Central memory CD4-positive, alpha-beta T cell (primary cell): Measurements from ENCODE around the gene FKBP9.
"Not testable (repeated sequence)": the region's sequence is repeated elsewhere in the genome, so short reads cannot be mapped to it uniquely, and the experiment has no call there.

ENCODE experiments used
- DNase-seq: peaks from one replicate; pipeline ENCODE4 v3.0.0; 2022
- total RNA-seq, 3 experiments: gene quantifications; one replicate each; lab custom pipeline; 2026; lab: John Stamatoyannopoulos, UW

FKBP9 gene
- total RNA-seq, result 0 to 0.19 (median 0) reads per million in 3 experiments

GRCh38 chr7:32957326-32958045 is at the start of gene FKBP9:
FKBP9 (plus strand) TSS chr7:32957440; CDS start chr7:32957574, 134 bp downstream.
- DNase-seq, result no peak

- DNase-seq, result no peak
These were observed 47.0 kb upstream of the FKBP9 start for GRCh38 chr7:32910195-32910594.

- DNase-seq, result no peak
These were observed 43.1 kb upstream of the FKBP9 start for GRCh38 chr7:32914184-32914583.

GRCh38 chr7:32915041-32915536 is 42.2 kb upstream of the FKBP9 start:
- DNase-seq, result no peak

GRCh38 chr7:32916006-32916405 is 41.2 kb upstream of the FKBP9 start:
- no peak for DNase-seq

- DNase-seq, result not testable (repeated sequence)
These were observed 40.2 kb upstream of the FKBP9 start for GRCh38 chr7:32916994-32917393.

GRCh38 chr7:32921896-32922295 is 35.3 kb upstream of the FKBP9 start:
- no peak for DNase-seq

GRCh38 chr7:32928785-32929298 is 28.4 kb upstream of the FKBP9 start:
- no peak for DNase-seq

- no peak for DNase-seq
These were observed 27.7 kb upstream of the FKBP9 start for GRCh38 chr7:32929430-32930143.

GRCh38 chr7:32930378-32930777 is 26.9 kb upstream of the FKBP9 start:
- no peak for DNase-seq

GRCh38 chr7:32935558-32935957 is 21.7 kb upstream of the FKBP9 start:
- no peak for DNase-seq

GRCh38 chr7:32936689-32937088 is 20.6 kb upstream of the FKBP9 start:
- DNase-seq, result no peak

- DNase-seq, result no peak
These were observed 19.7 kb upstream of the FKBP9 start for GRCh38 chr7:32937344-32938174.

- DNase-seq, result no peak
These were observed 16.1 kb upstream of the FKBP9 start for GRCh38 chr7:32941181-32941580.

GRCh38 chr7:32941681-32942414 is 15.4 kb upstream of the FKBP9 start:
- no peak for DNase-seq

GRCh38 chr7:32942415-32943251 is 14.6 kb upstream of the FKBP9 start:
- DNase-seq, result peak; percentile 54

- no peak for DNase-seq
These were observed 13.8 kb upstream of the FKBP9 start for GRCh38 chr7:32943252-32944030.

- no peak for DNase-seq
These were observed 9.7 kb upstream of the FKBP9 start for GRCh38 chr7:32947420-32947983.

- no peak for DNase-seq
These were observed 9.0 kb upstream of the FKBP9 start for GRCh38 chr7:32948202-32948601.

- DNase-seq, result no peak
These were observed 4.4 kb upstream of the FKBP9 start for GRCh38 chr7:32952876-32953275.
